NB4 (cell line): ENCODE measurements around the gene SLC12A2.

Source experiments
- DNase-seq: peaks from one replicate; pipeline ENCODE4 v3.0.0; 2010; ENCODE audit warnings: low read depth
- H3K4me3 ChIP-seq: one replicate; pipeline ENCODE4 v1.5.1; 2011; ENCODE audit warnings: mild to moderate bottlenecking, low read depth, low read length, moderate library complexity
- MAX ChIP-seq: IDR thresholded peaks from 2 replicates; pipeline ENCODE4 v1.6.1; 2011; ENCODE audit warnings: low read depth, low read length
- MYC ChIP-seq: IDR thresholded peaks from 2 replicates; pipeline ENCODE4 v1.6.1; 2011; ENCODE audit warnings: low read depth, low read length
- POLR2A ChIP-seq: IDR thresholded peaks from 2 replicates; pipeline ENCODE4 v1.6.1; 2011; ENCODE audit warnings: mild to moderate bottlenecking; ENCODE audit not compliant: insufficient read length; ENCODE audit errors: extremely low read depth
- TF ChIP-seq, protein P1 (sequence below): IDR thresholded peaks from one replicate; pipeline ENCODE4 v1.5.1; 2012; ENCODE audit warnings: low read depth, low read length

SLC12A2 gene

GRCh38 chr5:128220841-128221240 is 137.3 kb downstream of the SLC12A2 start:
- no peak for TF ChIP-seq MYC
- TF ChIP-seq MAX = no peak
- TF ChIP-seq POLR2A = no peak
- TF ChIP-seq, protein P1, sequence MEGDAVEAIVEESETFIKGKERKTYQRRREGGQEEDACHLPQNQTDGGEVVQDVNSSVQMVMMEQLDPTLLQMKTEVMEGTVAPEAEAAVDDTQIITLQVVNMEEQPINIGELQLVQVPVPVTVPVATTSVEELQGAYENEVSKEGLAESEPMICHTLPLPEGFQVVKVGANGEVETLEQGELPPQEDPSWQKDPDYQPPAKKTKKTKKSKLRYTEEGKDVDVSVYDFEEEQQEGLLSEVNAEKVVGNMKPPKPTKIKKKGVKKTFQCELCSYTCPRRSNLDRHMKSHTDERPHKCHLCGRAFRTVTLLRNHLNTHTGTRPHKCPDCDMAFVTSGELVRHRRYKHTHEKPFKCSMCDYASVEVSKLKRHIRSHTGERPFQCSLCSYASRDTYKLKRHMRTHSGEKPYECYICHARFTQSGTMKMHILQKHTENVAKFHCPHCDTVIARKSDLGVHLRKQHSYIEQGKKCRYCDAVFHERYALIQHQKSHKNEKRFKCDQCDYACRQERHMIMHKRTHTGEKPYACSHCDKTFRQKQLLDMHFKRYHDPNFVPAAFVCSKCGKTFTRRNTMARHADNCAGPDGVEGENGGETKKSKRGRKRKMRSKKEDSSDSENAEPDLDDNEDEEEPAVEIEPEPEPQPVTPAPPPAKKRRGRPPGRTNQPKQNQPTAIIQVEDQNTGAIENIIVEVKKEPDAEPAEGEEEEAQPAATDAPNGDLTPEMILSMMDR = no peak
- no peak overlapping the region for H3K4me3 ChIP-seq
- no peak for DNase-seq

DNA sequence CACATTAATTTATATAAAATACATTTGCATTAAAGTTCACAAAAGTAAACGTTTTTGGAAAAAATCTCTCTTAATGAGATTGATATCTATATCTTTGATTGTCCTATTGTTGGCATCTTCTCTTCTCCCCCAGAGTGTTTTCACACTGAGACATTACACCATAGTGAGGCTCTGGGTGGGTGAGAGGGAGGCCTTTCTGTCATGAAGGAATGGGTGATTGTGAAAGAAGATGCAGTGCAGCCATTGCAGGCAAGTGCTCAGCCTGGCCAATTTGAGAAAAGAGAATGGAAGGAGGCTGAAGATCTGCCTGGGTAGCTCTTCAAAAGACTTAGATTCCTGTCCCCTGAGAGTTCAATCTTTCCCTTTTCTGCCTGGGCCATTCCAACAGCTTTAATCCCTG is 140.8 kb downstream of the SLC12A2 start:
- H3K4me3 ChIP-seq = no peak overlapping the region
- DNase-seq = no peak
- TF ChIP-seq MYC (no peak), POLR2A (no peak), MAX (no peak)
- TF ChIP-seq, protein P1 = no peak

GRCh38 chr5:128225245-128226030 is 141.9 kb downstream of the SLC12A2 start:
- DNase-seq = no peak
- H3K4me3 ChIP-seq = no peak overlapping the region
- TF ChIP-seq MYC = no peak
- TF ChIP-seq, protein P1 = no peak
- TF ChIP-seq MAX = no peak
- no peak for TF ChIP-seq POLR2A

DNA sequence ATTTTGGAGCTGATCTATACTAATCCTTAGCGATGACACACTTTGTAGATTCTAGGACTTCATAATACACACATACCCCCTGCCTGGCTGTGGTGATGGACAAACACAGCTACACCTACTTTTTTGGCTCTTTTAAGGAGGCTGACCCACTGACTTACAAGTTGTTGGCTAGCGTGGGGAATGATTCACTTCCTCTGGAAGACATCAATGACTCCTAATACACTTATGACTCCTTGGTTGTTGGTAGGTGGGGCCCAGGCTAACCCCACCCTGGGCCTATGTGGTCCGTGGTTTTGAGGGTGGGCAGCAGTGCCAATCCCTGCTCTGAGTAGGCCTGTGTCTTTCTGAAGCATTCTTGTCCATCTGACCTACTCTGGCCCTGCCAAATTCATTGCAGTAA is 144.4 kb downstream of the SLC12A2 start:
- no peak for TF ChIP-seq MYC
- TF ChIP-seq, protein P1 = no peak
- DNase-seq = peak; percentile 39
- H3K4me3 ChIP-seq = no peak overlapping the region

DNA sequence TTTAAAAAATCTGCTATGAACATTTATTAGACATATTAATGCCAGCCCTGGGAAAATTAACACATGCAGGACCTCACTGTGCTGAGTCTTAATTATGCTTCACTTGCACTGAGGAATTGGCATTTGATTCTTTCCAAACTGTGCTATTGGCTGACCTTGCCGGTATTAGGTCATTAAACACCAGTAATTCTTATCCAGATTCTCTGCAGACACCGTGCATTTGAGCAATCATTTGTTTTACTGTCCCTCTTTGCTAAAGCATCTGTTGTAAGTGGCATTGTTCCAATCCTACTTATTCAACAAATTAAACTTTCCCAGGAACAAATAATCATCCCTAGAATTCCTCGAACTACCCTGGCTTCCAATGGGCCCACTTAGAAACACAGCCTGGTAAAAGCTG is 145.0 kb downstream of the SLC12A2 start:
- TF ChIP-seq MYC (no peak), POLR2A (no peak), MAX (no peak)
- TF ChIP-seq, protein P1 = no peak

More for the DNA sequence above, 145.0 kb downstream of the SLC12A2 start:
- DNase-seq = no peak
- no peak overlapping the region for H3K4me3 ChIP-seq
